ENCODE results near the gene UNC93B1. TPM values are rescaled to one million over a fixed set of nuclear protein-coding genes. Genes with fewer than 3 reads are reported as not detected.

The UNC93B1 gene
- total and polyA plus RNA-seq, 2 of the 8 experiments (the other 6 are each of a cell fraction or from before 2014, with no cell fraction given), result 18.9 to 34.3 TPM

DNA sequence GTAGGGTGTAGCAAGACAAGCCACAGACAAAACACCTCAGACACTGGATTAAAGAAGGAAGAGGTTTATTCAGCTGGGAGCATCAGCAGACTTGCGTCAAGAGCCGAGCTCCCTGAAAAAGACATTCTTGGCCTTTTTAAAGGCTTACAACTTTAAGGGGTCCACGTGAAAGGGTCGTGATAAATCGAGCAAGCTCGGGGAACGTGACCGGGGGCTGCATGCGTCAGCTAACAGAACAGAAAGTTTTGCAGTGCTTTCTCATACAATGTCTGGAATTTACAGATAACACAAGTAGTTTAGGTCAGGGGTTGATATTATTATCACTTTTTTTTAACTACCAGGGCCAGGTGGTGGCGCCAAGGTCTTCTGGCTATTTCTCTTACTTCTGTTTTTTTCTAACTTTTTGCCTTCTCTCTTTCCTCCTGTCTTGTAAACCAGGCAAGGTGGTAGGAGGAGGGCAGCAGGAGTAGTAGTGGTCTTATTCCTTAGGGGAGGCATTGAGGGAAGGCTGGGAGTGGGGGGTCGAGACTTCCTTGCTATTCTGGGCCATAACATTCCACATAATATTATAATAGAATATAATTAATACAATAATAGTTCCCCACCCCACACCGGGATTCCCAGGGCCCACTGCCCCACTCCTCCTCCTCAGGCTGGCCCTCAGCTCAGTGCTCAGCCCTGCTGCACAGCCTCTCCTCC is 5.6 kb upstream of the UNC93B1 start (continued):
- no peak for TF ChIP-seq TEAD4 (IDR thresholded peaks at IDR 0.05; ENCODE audit: low read depth, low read length)
- TF ChIP-seq SP2 (IDR thresholded peaks at IDR 0.05; ENCODE audit: low read length), result no peak
- no peak for TF ChIP-seq SIRT6 (IDR thresholded peaks at IDR 0.05; ENCODE audit: low read length)
- no peak for TF ChIP-seq ATF2 (IDR thresholded peaks at IDR 0.05; ENCODE audit: low read length)
- TF ChIP-seq TCF12 (IDR thresholded peaks at IDR 0.05; ENCODE audit: low read depth, low read length), result no peak
- TF ChIP-seq GABPA (IDR thresholded peaks at IDR 0.05; ENCODE audit: borderline replicate concordance, insufficient read depth, low read length), result no peak
- TF ChIP-seq YY1 (IDR thresholded peaks at IDR 0.05; ENCODE audit: low read depth, low read length), result no peak
- no peak for TF ChIP-seq CHD1 (IDR thresholded peaks at IDR 0.05; ENCODE audit: low read depth, low read length)

Data from H1 (cell line).